Sigmoid colon (tissue), 7 donors: ENCODE data around the gene BTN1A1. TPM values are rescaled to one million over a fixed set of nuclear protein-coding genes. Genes with fewer than 3 reads are reported as not detected.
A peak's percentile ranks its signal among the peaks of the same experiment; 100 is the strongest.

Experiments used
- DNase-seq: peaks from one replicate; pipeline ENCODE4 v3.0.0-alpha.2; 2019
- H3K27ac ChIP-seq, 4 donors: fragments of 200-600 bp; sonication (generic); one replicate each; pipeline ENCODE4 v1.5.1; 2016 to 2019; ENCODE audit warnings: mild to moderate bottlenecking in 1 of 4
- H3K27me3 ChIP-seq, 3 donors: fragments of 200-600 bp; sonication (generic); one replicate each; pipeline ENCODE4 v1.5.1; 2019; ENCODE audit warnings: mild to moderate bottlenecking in 1 of 3
- H3K36me3 ChIP-seq, 4 donors: fragments of 200-600 bp; sonication (generic); one replicate each; pipeline ENCODE4 v1.5.1; 2016 to 2019
- H3K4me1 ChIP-seq, 4 donors: fragments of 200-600 bp; sonication (generic); one replicate each; pipeline ENCODE4 v1.5.1; 2017 to 2019
- H3K4me3 ChIP-seq, 4 donors: fragments of 200-600 bp; sonication (generic); one replicate each; pipeline ENCODE4 v1.5.1; 2017 to 2019; ENCODE audit warnings: mild to moderate bottlenecking in 2 of 4, moderate library complexity in 1 of 4
- H3K9me3 ChIP-seq, 4 donors: fragments of 200-600 bp in 3 of 4; sonication (generic) in 3 of 4; one replicate each; pipeline versions ENCODE4 v1.5.1 to v1.6.1; 2013 to 2019
- EP300 ChIP-seq, 4 donors: sonication (generic); formaldehyde crosslinking; IDR thresholded peaks; one replicate each; pipeline ENCODE4 v1.6.1; 2017; ENCODE audit warnings: antibody characterized with exemption in 4 of 4
- POLR2A ChIP-seq, 2 donors: fragments of 450-650 bp; IDR thresholded peaks; one replicate each; pipeline ENCODE4 v1.6.1; 2016; ENCODE audit warnings: antibody characterized with exemption in 2 of 2, mild to moderate bottlenecking in 2 of 2, moderate library complexity in 2 of 2
- POLR2AphosphoS5 ChIP-seq, 4 donors: sonication (generic); formaldehyde crosslinking; IDR thresholded peaks; one replicate each; pipeline ENCODE4 v1.6.1; 2017; ENCODE audit warnings: antibody characterized with exemption in 4 of 4
- WGBS, 2 donors: extraction: QIAGEN DNeasy Blood & Tissue Kit; methylation state at CpG; one replicate each; pipeline ENCODE4 v1.1.7; 2013; 5-methylcytosine and 5-hydroxymethylcytosine counted together
- intact Hi-C: fragments of 100-400 bp; cut with DNase I; formaldehyde crosslinking; loops from one replicate; pipeline ENCODE4 v1.15.1; 2023
- polyA plus RNA-seq, 3 donors: library from polyadenylated mRNA; stranded (reverse); fragments of 200-250 nt; gene quantifications; one replicate each; pipeline ENCODE4 v1.2.3, GENCODE V29; 2013
- total RNA-seq, 4 donors: library from RNA; depleted of rRNA; stranded (reverse); fragments of >200 nt; gene quantifications; one replicate each; pipeline ENCODE4 v1.1.0, GENCODE V29; 2016
- TF ChIP-seq, protein P1 (sequence below), 4 experiments: fragments of 450-650 bp in 3 of 4; fragments of 200-600 bp in 1 of 4; IDR thresholded peaks; one replicate each; pipeline ENCODE4 v1.5.1; 2016 to 2019; ENCODE audit warnings: antibody characterized with exemption in 4 of 4, mild to moderate bottlenecking in 3 of 4, moderate library complexity in 2 of 4
- donor health status: healthy with polysubstance abuse.
- donor health status: Bipolar disorder and iron deficiency.
- donor health status: healthy.

Gene BTN1A1
- total and polyA plus RNA-seq, 7 donors = 0.20 to 0.28 TPM; not detected in 5

DNA sequence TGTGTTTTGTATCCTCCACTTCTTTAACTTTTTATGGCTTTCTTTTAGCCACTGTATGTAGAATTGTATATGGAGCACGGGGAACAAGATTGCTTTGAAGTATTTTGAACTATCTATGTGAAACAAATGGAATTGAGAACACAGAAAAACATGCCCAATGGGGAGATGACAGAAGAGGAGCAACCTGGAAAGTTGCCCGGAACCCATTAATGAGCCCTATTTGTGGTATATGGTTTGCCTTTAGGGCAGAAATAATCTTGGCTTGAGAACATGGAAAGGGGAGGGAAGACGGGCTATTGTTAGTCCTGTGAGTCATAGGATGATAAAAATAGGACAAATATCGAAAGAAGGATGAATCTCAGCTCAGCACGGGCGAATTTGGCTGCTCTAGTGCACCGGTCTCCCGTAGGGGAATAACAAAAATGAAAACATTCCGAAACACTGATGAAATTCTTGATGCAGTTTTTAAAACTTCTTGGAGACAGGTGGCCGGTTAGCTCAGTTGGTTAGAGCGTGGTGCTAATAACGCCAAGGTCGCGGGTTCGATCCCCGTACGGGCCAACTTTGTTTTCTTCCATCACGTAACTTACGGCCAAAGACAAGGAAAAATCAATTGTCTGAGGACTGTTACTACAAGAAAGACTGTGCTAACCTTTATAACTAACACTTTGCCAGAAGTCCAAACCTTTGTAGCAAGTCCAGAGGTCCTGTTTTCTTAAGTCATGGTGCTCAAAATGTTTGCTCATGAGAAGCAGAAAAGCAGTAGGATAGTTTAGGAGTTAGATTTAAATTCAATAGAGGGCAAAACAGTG is 53.7 kb downstream of the BTN1A1 start:
- H3K27ac ChIP-seq = peak overlapping the region; percentile 69 to 89 (median 79)
- no peaks in the 10 kb centered on the region for H3K27me3 ChIP-seq
- TF ChIP-seq POLR2AphosphoS5 (IDR thresholded peaks at IDR 0.05) (peak in 2 of 4 donors; percentile 13 to 22), POLR2A (IDR thresholded peaks at IDR 0.05) (no peak), EP300 (IDR thresholded peaks at IDR 0.05) (no peak)
- TF ChIP-seq, protein P1, sequence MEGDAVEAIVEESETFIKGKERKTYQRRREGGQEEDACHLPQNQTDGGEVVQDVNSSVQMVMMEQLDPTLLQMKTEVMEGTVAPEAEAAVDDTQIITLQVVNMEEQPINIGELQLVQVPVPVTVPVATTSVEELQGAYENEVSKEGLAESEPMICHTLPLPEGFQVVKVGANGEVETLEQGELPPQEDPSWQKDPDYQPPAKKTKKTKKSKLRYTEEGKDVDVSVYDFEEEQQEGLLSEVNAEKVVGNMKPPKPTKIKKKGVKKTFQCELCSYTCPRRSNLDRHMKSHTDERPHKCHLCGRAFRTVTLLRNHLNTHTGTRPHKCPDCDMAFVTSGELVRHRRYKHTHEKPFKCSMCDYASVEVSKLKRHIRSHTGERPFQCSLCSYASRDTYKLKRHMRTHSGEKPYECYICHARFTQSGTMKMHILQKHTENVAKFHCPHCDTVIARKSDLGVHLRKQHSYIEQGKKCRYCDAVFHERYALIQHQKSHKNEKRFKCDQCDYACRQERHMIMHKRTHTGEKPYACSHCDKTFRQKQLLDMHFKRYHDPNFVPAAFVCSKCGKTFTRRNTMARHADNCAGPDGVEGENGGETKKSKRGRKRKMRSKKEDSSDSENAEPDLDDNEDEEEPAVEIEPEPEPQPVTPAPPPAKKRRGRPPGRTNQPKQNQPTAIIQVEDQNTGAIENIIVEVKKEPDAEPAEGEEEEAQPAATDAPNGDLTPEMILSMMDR (IDR thresholded peaks at IDR 0.05) = no peak
- H3K36me3 ChIP-seq = no peaks in the 10 kb centered on the region
- peak; percentile 91 for DNase-seq
- intact Hi-C loops = loop anchor here (1.0 to 5.0 kb wide), 4 partner anchors 14 to 242 kb away; no protein-coding TSS in a partner anchor
- H3K4me3 ChIP-seq = peak overlapping the region; percentile 36 to 51 (median 48)
- no peaks in the 10 kb centered on the region for H3K9me3 ChIP-seq
- peaks cover 4 to 24% (median 9%) of the 10 kb centered on the region in 4 donors for H3K4me1 ChIP-seq
- WGBS, 2 donors = 1% methylated on average over 19 of the region's 19 CpGs

DNA sequence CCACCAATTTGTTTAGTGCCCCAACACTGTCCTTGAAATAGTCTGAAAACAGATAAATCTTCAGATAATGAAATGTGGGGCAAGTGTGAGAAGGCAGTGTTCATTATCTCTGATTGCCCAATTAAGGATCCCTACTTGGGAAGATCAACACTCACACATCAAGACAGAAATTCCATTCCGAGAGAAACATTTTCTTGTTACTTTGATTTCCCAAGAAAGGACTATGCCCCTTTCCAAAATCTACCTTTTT is 54.3 kb downstream of the BTN1A1 start:
- peak overlapping the region; percentile 69 to 89 (median 79) for H3K27ac ChIP-seq
- WGBS, 2 donors = 11 to 20% methylated on average over 1 of the region's 1 CpG
- no peaks in the 10 kb centered on the region for H3K36me3 ChIP-seq
- peaks cover 4 to 24% (median 9%) of the 10 kb centered on the region in 4 donors for H3K4me1 ChIP-seq
- intact Hi-C loops = loop anchor here (5.0 kb wide), 1 partner anchor 242 kb away; no protein-coding TSS in a partner anchor
- H3K27me3 ChIP-seq = no peaks in the 10 kb centered on the region
- DNase-seq = no peak
- peak overlapping the region; percentile 5 to 51 (median 48) for H3K4me3 ChIP-seq
- no peaks in the 10 kb centered on the region for H3K9me3 ChIP-seq
- TF ChIP-seq EP300 (IDR thresholded peaks at IDR 0.05) = no peak
- no peak for TF ChIP-seq POLR2A (IDR thresholded peaks at IDR 0.05)
- TF ChIP-seq, protein P1 (IDR thresholded peaks at IDR 0.05) = no peak
- TF ChIP-seq POLR2AphosphoS5 (IDR thresholded peaks at IDR 0.05) = no peak

- TF ChIP-seq, protein P1 (IDR thresholded peaks at IDR 0.05) = no peak
- TF ChIP-seq POLR2AphosphoS5 (IDR thresholded peaks at IDR 0.05) (no peak), POLR2A (IDR thresholded peaks at IDR 0.05) (no peak), EP300 (IDR thresholded peaks at IDR 0.05) (no peak)
- no peak for DNase-seq
- H3K4me1 ChIP-seq = peaks cover 4 to 22% (median 9%) of the 10 kb centered on the region in 4 donors
- intact Hi-C loops = loop anchor here (5.0 kb wide), 1 partner anchor 243 kb away; no protein-coding TSS in a partner anchor
- H3K9me3 ChIP-seq = no peaks in the 10 kb centered on the region
- H3K36me3 ChIP-seq = no peaks in the 10 kb centered on the region
- peak overlapping the region in 3 of 4 donors; percentile 5 to 51 (median 50) for H3K4me3 ChIP-seq
- 6 to 16% methylated on average over 27 of the region's 27 CpGs for WGBS, 2 donors
- no peaks in the 10 kb centered on the region for H3K27me3 ChIP-seq
- peak overlapping the region; percentile 38 to 89 (median 79) for H3K27ac ChIP-seq
Observed at GRCh38 chr6:26554697-26555504, 54.8 kb downstream of the BTN1A1 start.

GRCh38 chr6:26555505-26556262 is 55.6 kb downstream of the BTN1A1 start:
- no peak for DNase-seq
- H3K27ac ChIP-seq = peak overlapping the region in 2 of 4 donors; percentile 9 to 82
- TF ChIP-seq EP300 (IDR thresholded peaks at IDR 0.05) = no peak
- peaks cover 4 to 14% (median 9%) of the 10 kb centered on the region in 4 donors for H3K4me1 ChIP-seq
- peak overlapping the region in 1 of 4 donors; percentile 51 for H3K4me3 ChIP-seq
- H3K9me3 ChIP-seq = no peaks in the 10 kb centered on the region
- intact Hi-C loops = no loop called here
- no peaks in the 10 kb centered on the region for H3K36me3 ChIP-seq
- H3K27me3 ChIP-seq = no peaks in the 10 kb centered on the region
- WGBS, 2 donors = 54 to 73% methylated on average over 19 of the region's 19 CpGs
